ENCODE data around the gene LPIN1. TPM values are rescaled to one million over a fixed set of nuclear protein-coding genes. Genes with fewer than 3 reads are reported as not detected.

The LPIN1 gene
- total RNA-seq, 1 experiment from 2014 or later, result 43.1 TPM

- no peaks in the 10 kb centered on the region for H3K79me2 ChIP-seq (ENCODE audit: low read depth)
- DNase-seq, result no peak
- peaks cover 13% of the 10 kb centered on the region for H3K4me1 ChIP-seq (replicated peaks; ENCODE audit: insufficient read depth)
- H3K9me3 ChIP-seq (ENCODE audit: insufficient read depth, low read depth), result peaks cover 7% of the 10 kb centered on the region
- H3K4me3 ChIP-seq, result no peak overlapping the region
- peaks cover 9% of the 10 kb centered on the region; the same call in 1 of the 2 replicates for H3F3A ChIP-seq (ENCODE audit: insufficient read depth, low read depth)
- H4K20me1 ChIP-seq (ENCODE audit: insufficient read depth), result no peaks in the 10 kb centered on the region
- TF ChIP-seq, protein P1, sequence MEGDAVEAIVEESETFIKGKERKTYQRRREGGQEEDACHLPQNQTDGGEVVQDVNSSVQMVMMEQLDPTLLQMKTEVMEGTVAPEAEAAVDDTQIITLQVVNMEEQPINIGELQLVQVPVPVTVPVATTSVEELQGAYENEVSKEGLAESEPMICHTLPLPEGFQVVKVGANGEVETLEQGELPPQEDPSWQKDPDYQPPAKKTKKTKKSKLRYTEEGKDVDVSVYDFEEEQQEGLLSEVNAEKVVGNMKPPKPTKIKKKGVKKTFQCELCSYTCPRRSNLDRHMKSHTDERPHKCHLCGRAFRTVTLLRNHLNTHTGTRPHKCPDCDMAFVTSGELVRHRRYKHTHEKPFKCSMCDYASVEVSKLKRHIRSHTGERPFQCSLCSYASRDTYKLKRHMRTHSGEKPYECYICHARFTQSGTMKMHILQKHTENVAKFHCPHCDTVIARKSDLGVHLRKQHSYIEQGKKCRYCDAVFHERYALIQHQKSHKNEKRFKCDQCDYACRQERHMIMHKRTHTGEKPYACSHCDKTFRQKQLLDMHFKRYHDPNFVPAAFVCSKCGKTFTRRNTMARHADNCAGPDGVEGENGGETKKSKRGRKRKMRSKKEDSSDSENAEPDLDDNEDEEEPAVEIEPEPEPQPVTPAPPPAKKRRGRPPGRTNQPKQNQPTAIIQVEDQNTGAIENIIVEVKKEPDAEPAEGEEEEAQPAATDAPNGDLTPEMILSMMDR (conservative IDR thresholded peaks at IDR 0.05), result no peak
- TF ChIP-seq EZH2 (IDR thresholded peaks at IDR 0.05; ENCODE audit: low read depth), result no peak
- H2AFZ ChIP-seq, result no peak overlapping the region
- H3K36me3 ChIP-seq (ENCODE audit: low read depth), result no peaks in the 10 kb centered on the region
- intact Hi-C loops (cut with micrococcal nuclease; ENCODE audit: unreplicated experiment), result loop anchor here (5.0 to 10.0 kb wide), 4 partner anchors 174 to 694 kb away; no protein-coding TSS in a partner anchor
- ChIA-PET CTCF (no interaction called here), POLR2A (ENCODE audit: unreplicated experiment) (interaction anchor here (0.6 kb wide), 1 partner anchor 39 kb away, joined by 14 read pairs; no protein-coding TSS in a partner anchor)
- no peaks in the 10 kb centered on the region for H3K9me2 ChIP-seq (ENCODE audit: insufficient read depth)
- H3K27ac ChIP-seq, result no peak overlapping the region
- BruUV-seq (replicated peaks), result no TSS peak
- no peaks in the 10 kb centered on the region for H3K27me3 ChIP-seq (ENCODE audit: insufficient read depth, low read depth)
- no peak overlapping the region for H3K4me2 ChIP-seq
These were observed 114.6 kb downstream of the LPIN1 start for GRCh38 chr2:11861044-11861443.

DNA sequence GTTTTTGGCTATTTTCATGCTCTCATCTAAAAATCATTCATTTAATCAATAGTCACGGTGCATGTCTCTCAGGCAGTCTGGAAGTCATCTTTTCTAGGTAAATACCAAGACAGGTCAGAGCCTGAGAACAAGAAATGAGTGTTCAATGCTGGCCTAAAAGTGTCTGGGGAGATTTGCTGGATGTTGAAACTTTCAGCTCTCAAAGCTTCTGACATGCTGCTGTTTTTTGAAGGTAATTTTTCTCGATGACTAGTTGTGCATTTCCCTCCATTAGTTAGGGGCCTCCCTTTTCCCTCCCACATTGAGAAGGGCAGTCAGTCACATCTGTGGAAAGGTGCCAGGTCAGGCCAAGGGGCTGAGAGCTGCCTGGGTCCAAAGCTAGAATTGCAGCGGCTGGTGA is 115.6 kb downstream of the LPIN1 start:
- ChIA-PET POLR2A (ENCODE audit: unreplicated experiment) (no interaction called here), CTCF (interaction anchor here (0.5 kb wide), 1 partner anchor 26 kb away, joined by 5 read pairs; no protein-coding TSS in a partner anchor)
- Histone ChIP-seq H4K20me1 (ENCODE audit: insufficient read depth) (no peaks in the 10 kb centered on the region), H3K9me3 (ENCODE audit: insufficient read depth, low read depth) (peaks cover 7% of the 10 kb centered on the region; the same call in 1 of the 2 replicates), H3K4me3 (no peak overlapping the region), H3K4me2 (no peak overlapping the region), H3K4me1 (replicated peaks; ENCODE audit: insufficient read depth) (peaks cover 13% of the 10 kb centered on the region), H3K27me3 (ENCODE audit: insufficient read depth, low read depth) (no peaks in the 10 kb centered on the region), H3K36me3 (ENCODE audit: low read depth) (no peaks in the 10 kb centered on the region), H3K79me2 (ENCODE audit: low read depth) (no peaks in the 10 kb centered on the region), H2AFZ (no peak overlapping the region), H3F3A (ENCODE audit: insufficient read depth, low read depth) (peaks cover 9% of the 10 kb centered on the region; the same call in 1 of the 2 replicates), H3K9me2 (ENCODE audit: insufficient read depth) (no peaks in the 10 kb centered on the region), H3K27ac (no peak overlapping the region)
- intact Hi-C loops (cut with micrococcal nuclease; ENCODE audit: unreplicated experiment), result loop anchor here (5.0 to 10.0 kb wide), 4 partner anchors 173 to 693 kb away; no protein-coding TSS in a partner anchor
- TF ChIP-seq EZH2 (IDR thresholded peaks at IDR 0.05; ENCODE audit: low read depth), result no peak
- TF ChIP-seq, protein P1 (conservative IDR thresholded peaks at IDR 0.05), result no peak
- BruUV-seq (replicated peaks), result no TSS peak
- no peak for DNase-seq

DNA sequence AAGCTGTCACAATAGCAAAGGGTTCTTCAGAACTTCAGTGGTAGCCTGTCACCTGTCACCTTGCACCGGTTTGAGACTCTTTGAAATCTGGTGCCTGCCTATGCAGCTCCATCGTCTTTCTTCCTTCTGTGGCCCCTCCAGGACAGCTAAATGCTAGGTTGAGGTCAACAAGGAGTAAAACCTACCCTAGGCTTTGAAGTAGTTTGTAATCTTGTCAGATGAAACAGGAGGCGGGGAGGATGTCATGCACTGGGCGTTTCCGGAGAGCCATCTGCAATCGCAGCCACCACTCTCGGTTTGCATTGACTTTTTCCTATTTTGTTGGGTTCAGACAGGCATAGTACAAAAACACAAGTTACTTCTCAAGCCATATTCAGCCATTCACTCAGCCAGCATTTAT is 116.7 kb downstream of the LPIN1 start:
- peak overlapping the region; percentile 31 for H3K4me2 ChIP-seq
- H3K4me3 ChIP-seq, result no peak overlapping the region
- no TSS peak for BruUV-seq (replicated peaks)
- H3F3A ChIP-seq (ENCODE audit: insufficient read depth, low read depth), result peaks cover 9% of the 10 kb centered on the region; the same call in 1 of the 2 replicates
- H3K9me3 ChIP-seq (ENCODE audit: insufficient read depth, low read depth), result peaks cover 6% of the 10 kb centered on the region; the same call in 1 of the 2 replicates
- no peak overlapping the region for H2AFZ ChIP-seq
- ChIA-PET CTCF (interaction anchor here (1.0 to 1.3 kb wide), 2 partner anchors 314 to 853 kb away, joined by 3 to 8 read pairs; no protein-coding TSS in a partner anchor), POLR2A (ENCODE audit: unreplicated experiment) (interaction anchor here (0.7 kb wide), 1 partner anchor 154 kb away, joined by 10 read pairs; no protein-coding TSS in a partner anchor)
- no peak overlapping the region for H3K27ac ChIP-seq
- H3K9me2 ChIP-seq (ENCODE audit: insufficient read depth), result no peaks in the 10 kb centered on the region
- no peaks in the 10 kb centered on the region for H3K36me3 ChIP-seq (ENCODE audit: low read depth)
- no peaks in the 10 kb centered on the region for H3K27me3 ChIP-seq (ENCODE audit: insufficient read depth, low read depth)
- H3K4me1 ChIP-seq (replicated peaks; ENCODE audit: insufficient read depth), result peaks cover 17% of the 10 kb centered on the region
- no peak for DNase-seq
- no peaks in the 10 kb centered on the region for H4K20me1 ChIP-seq (ENCODE audit: insufficient read depth)
- TF ChIP-seq EZH2 (IDR thresholded peaks at IDR 0.05; ENCODE audit: low read depth), result no peak
- TF ChIP-seq, protein P1 (conservative IDR thresholded peaks at IDR 0.05), result no peak
- no peaks in the 10 kb centered on the region for H3K79me2 ChIP-seq (ENCODE audit: low read depth)
- intact Hi-C loops (cut with micrococcal nuclease; ENCODE audit: unreplicated experiment), result loop anchor here (1.0 to 10.0 kb wide), 9 partner anchors 33 to 1144 kb away; partner anchors contain the start of gene TRIB2

Data from PC-9 (cell line).